ENCODE results near the gene ZNF319. TPM values are rescaled to one million over a fixed set of nuclear protein-coding genes. Genes with fewer than 3 reads are reported as not detected.

The ZNF319 gene
- polyA plus RNA-seq, 3 donors, result 1.9 to 11.5 (median 4.7) TPM

DNA sequence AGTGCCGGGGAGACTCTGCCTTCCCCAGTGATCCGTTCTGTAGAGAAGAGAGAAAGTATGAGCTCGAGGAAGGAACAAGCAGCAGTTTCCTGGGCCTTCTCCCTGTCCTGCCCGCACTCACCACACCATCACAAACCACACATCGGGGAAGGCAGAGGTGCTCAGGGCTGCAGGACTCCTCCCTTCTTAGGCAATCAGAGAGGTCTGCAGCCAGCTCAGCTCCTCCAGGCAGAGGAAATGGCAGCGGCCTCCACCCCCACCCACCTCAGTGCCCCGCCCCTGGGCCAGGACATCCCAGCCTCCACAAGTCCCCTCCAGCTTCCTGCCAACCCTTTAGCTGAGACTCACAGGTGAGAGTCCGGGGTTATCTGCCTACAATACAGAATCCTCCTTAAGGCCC lies 2.0 kb downstream of the ZNF319 start:
- DNase-seq, result peak; percentile 37 to 47 (median 44)
- H3K27ac Mint-ChIP-seq, result peak overlapping the region; percentile 79 to 94 (median 91)

More for the DNA sequence above, 2.0 kb downstream of the ZNF319 start:
- no peak overlapping the region for H2AFZ ChIP-seq (ENCODE audit: insufficient read depth, low read depth, low read length, poor library complexity, severe bottlenecking)
- peak overlapping the region; percentile 78 to 85 for H3K27ac ChIP-seq (ENCODE audit: low read depth in 1 of 2, low read length in 2 of 2)
- peaks cover 38 to 40% of the 10 kb centered on the region in 2 donors for H3K36me3 ChIP-seq (replicated peaks in 1 of 2; ENCODE audit: control insufficient read depth in 1 of 2, insufficient read depth in 2 of 2, low read length in 2 of 2)
- H3K79me2 ChIP-seq (ENCODE audit: insufficient read depth, low read length), result peaks cover 56% of the 10 kb centered on the region
- peak overlapping the region; percentile 80 for H3K9ac ChIP-seq (ENCODE audit: insufficient read depth, low read length, poor library complexity, severe bottlenecking)
- peak overlapping the region; percentile 100 for H3K4me2 ChIP-seq (replicated peaks; ENCODE audit: extremely low read depth, low read length, poor library complexity, severe bottlenecking)
- WGBS (ENCODE audit: insufficient coverage), result 10% methylated on average over 4 of the region's 8 CpGs
- H3K27me3 ChIP-seq (ENCODE audit: control insufficient read depth in 2 of 2, insufficient read depth in 2 of 2, low read length in 2 of 2), result no peaks in the 10 kb centered on the region
- no peaks in the 10 kb centered on the region for H3K9me3 ChIP-seq (replicated peaks in 1 of 2; ENCODE audit: control insufficient read depth in 1 of 2, insufficient read depth in 1 of 2, low read length in 2 of 2)
- H4K20me1 ChIP-seq (ENCODE audit: insufficient read depth, low read length), result peaks cover 65% of the 10 kb centered on the region
- peaks cover 37 to 49% of the 10 kb centered on the region in 2 donors for H3K36me3 Mint-ChIP-seq
- H3K4me3 Mint-ChIP-seq, result peak overlapping the region; percentile 79 to 86
- H3K4me1 Mint-ChIP-seq, result peaks cover 68% of the 10 kb centered on the region
- no peaks in the 10 kb centered on the region for H3K27me3 Mint-ChIP-seq (ENCODE audit: low read depth in 3 of 3)
- H3K4me3 ChIP-seq (replicated peaks in 1 of 3; ENCODE audit: low read depth in 2 of 3, low read length in 3 of 3), result peak overlapping the region in 1 of 3 experiments; percentile 98
- no peak for TF ChIP-seq CTCF (IDR thresholded peaks at IDR 0.05)
- H3K4me1 ChIP-seq (ENCODE audit: control insufficient read depth in 1 of 2, insufficient read depth in 2 of 2, low read length in 2 of 2), result peaks cover 60 to 73% of the 10 kb centered on the region in 2 donors
- intact Hi-C loops (cut with micrococcal nuclease), result loop anchor here in 1 of 2 donors (2.0 kb wide), 1 partner anchor 14 kb away; no protein-coding TSS in a partner anchor
- peaks cover 0 to 2% (median 0%) of the 10 kb centered on the region in 7 donors for H3K9me3 Mint-ChIP-seq

Data from CD14-positive monocyte (primary cell).